Calu3 (cell line): ENCODE results near the gene FAM136A. TPM values are rescaled to one million over a fixed set of nuclear protein-coding genes. Genes with fewer than 3 reads are reported as not detected.

Experiments used
- BruUV-seq: library from RNA; stranded (reverse); fragments of 400-500 nt; replicated peaks from 2 replicates; lab custom pipeline; 2021; lab: Mats Ljungman, UMichigan
- CTCF ChIA-PET: fragments of 300-600 bp; sonication (Branson Sonifier 250); formaldehyde crosslinking; loops from one replicate; lab custom pipeline; 2022; ENCODE audit warnings: antibody characterized with exemption; lab: Charles Lee
- DNase-seq: peaks from one replicate; pipeline ENCODE4 v3.0.0; 2022
- H3K27ac Mint-ChIP-seq: one replicate; pipeline ENCODE4 v1.8.0; 2022; ENCODE audit warnings: mixed read lengths; ENCODE audit not compliant: unreplicated experiment
- H3K27me3 Mint-ChIP-seq: one replicate; pipeline ENCODE4 v1.8.0; 2022; ENCODE audit warnings: mixed read lengths; ENCODE audit not compliant: unreplicated experiment
- H3K36me3 Mint-ChIP-seq: one replicate; pipeline ENCODE4 v1.8.0; 2022; ENCODE audit warnings: mild to moderate bottlenecking, moderate library complexity, mixed read lengths; ENCODE audit not compliant: insufficient read depth, unreplicated experiment
- H3K4me1 Mint-ChIP-seq: one replicate; pipeline ENCODE4 v1.8.0; 2022; ENCODE audit warnings: mild to moderate bottlenecking, low read depth, mixed read lengths; ENCODE audit not compliant: unreplicated experiment
- H3K4me3 Mint-ChIP-seq: one replicate; pipeline ENCODE4 v1.8.0; 2022; ENCODE audit warnings: mild to moderate bottlenecking, low read depth, moderate library complexity, mixed read lengths; ENCODE audit not compliant: unreplicated experiment
- H3K9me3 Mint-ChIP-seq: one replicate; pipeline ENCODE4 v1.8.0; 2022; ENCODE audit warnings: low read depth, mixed read lengths; ENCODE audit not compliant: unreplicated experiment
- CTCF ChIP-seq: fragments of 200-600 bp; IDR thresholded peaks from one replicate; pipeline ENCODE4 v1.8.0; 2022; ENCODE audit warnings: antibody characterized with exemption; ENCODE audit not compliant: unreplicated experiment
- intact Hi-C: fragments of 100-400 bp; cut with micrococcal nuclease; formaldehyde crosslinking; loops from one replicate; pipeline ENCODE4 v1.10.0; 2022; ENCODE audit not compliant: unreplicated experiment
- microRNA-seq: library from miRNA; unstranded; fragments of <30 nt; microRNA quantifications from one replicate; pipeline ENCODE4 v1.2.0, GENCODE V29; 2022
- total RNA-seq: library from RNA; stranded (reverse); gene quantifications from 2 replicates; pipeline ENCODE4 v1.2.3, GENCODE V29; 2022

The FAM136A gene
- total RNA-seq, 1 experiment from 2014 or later, result 53.7 TPM

DNA sequence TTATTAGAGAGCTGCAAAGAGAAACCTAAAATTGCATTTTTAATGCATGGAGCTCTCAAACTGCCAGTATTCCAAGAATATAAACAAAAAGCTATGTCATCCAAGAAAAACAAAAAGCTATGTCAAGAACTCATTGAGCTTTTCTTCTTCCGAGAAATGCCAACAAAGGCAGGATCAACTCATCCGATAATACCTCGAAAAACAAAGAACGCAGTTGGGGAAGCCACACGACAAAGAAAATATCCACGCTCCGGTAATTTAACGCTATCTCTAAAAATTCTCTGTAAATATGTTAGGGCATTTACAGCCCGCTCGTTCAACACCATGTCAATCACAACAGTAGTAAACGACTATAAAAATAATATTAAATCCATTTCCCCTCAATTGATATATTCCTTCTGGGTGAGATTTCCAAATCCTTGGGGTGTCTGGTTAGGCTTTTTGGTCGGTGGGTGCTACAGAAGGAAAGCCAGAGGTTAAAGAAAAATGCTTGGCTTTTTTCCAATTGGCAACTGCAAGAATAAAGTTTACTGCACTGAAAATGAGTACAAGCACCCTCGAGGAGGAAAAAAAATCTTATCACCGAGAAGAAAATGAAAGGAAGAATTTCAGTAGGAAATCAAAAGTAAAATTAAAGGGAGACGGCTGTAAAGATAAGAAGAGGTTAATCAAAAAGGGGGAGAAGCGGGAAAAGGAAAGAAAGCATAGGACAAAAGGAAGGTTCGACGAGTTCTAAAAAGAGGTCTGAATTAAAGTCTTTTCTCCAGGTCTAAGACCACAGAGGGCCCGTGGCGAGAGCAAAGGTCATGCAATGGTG is 54.3 kb downstream of the FAM136A start:
- CTCF ChIA-PET, result no interaction called here
- DNase-seq, result no peak
- intact Hi-C loops, result no loop called here
- no TSS peak for BruUV-seq
- peak overlapping the region; percentile 79 for H3K4me3 Mint-ChIP-seq
- no peaks in the 10 kb centered on the region for H3K9me3 Mint-ChIP-seq
- H3K4me1 Mint-ChIP-seq, result peaks cover 22% of the 10 kb centered on the region
- H3K27ac Mint-ChIP-seq, result peak overlapping the region; percentile 92
- peaks cover 42% of the 10 kb centered on the region for H3K36me3 Mint-ChIP-seq
- no peaks in the 10 kb centered on the region for H3K27me3 Mint-ChIP-seq
- TF ChIP-seq CTCF, result no peak

Small RNA genes within 50 kb of the gene (microRNA-seq; reads per million reads assigned to microRNA genes)
- gene MIR1285-2, result not detected

Other genes starting within 250 kb of the FAM136A start
- gene PCBP1, start 214.6 kb downstream of the FAM136A start, total RNA-seq, result 252 and 260 TPM in 2 replicates
- gene C2orf42, start 111.0 kb downstream of the FAM136A start, total RNA-seq, result 11.6 and 20.2 TPM in 2 replicates
- 127 and 130 TPM in 2 replicates for gene TIA1, start 53.4 kb downstream of the FAM136A start, total RNA-seq
- 31.4 and 32.0 TPM in 2 replicates for gene PCYOX1, start 43.9 kb downstream of the FAM136A start, total RNA-seq
- gene SNRPG, start 8.3 kb downstream of the FAM136A start, total RNA-seq, result 259 and 278 TPM in 2 replicates